ENCODE measurements around the gene C4BPA.

The C4BPA gene

GRCh38 chr1:207076181-207076955 lies 27.7 kb upstream of the C4BPA start:
- in situ Hi-C loops (cut with MboI; ENCODE audit: low sequenced_read_pairs), result loop anchor here (10.0 kb wide), 1 partner anchor 142 kb away; no protein-coding TSS in a partner anchor

- in situ Hi-C loops (cut with MboI; ENCODE audit: low sequenced_read_pairs), result loop anchor here (10.0 kb wide), 1 partner anchor 142 kb away; no protein-coding TSS in a partner anchor
These were observed 27.0 kb upstream of the C4BPA start for GRCh38 chr1:207077012-207077411.

DNA sequence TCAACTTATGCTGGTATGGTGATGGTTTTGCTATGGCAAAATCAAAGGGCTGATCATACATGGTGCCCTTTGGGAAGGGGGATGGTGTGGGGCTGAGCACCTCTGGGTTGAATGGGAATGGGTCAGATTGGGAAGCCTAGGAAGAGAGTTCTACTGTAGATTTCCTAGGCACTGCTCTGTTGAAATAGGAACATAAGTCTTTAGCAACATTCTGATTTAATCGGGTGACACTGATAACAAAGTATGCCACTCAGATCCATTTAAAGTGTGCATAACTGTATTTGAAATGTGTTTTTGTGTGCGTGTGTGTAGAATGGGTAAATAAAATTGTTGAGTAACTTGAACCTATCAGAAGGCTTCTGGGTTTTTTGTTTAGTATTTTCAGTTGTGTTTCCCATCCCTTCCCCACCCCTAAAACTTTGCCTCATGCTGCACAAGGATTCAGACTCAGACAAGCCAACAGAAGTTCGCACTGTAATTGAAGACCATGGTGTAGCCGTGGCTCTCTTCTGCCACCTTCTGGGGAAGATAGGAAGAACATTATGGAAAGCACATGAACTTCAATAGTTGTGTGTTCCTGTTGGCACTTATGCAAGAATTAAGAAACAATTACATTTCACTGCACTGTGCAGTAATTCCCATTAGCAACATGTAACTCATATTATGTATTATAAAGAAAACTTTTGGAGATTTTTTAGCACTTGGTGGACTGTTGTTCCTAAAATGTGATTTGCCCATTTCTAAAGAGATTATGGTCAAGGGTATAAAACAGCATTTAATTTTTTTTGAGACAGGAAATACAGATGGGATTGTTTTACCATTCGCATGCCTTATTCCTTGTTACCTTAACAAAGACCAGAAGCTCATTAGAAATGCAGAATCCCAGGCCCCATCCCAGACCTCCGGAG lies 26.3 kb upstream of the C4BPA start:
- in situ Hi-C loops (cut with MboI; ENCODE audit: low sequenced_read_pairs), result loop anchor here (10.0 kb wide), 1 partner anchor 143 kb away; no protein-coding TSS in a partner anchor

- in situ Hi-C loops (cut with MboI; ENCODE audit: low sequenced_read_pairs), result loop anchor here (10.0 kb wide), 1 partner anchor 144 kb away; no protein-coding TSS in a partner anchor
These were observed 25.4 kb upstream of the C4BPA start for GRCh38 chr1:207078578-207079132.

- in situ Hi-C loops (cut with MboI; ENCODE audit: low sequenced_read_pairs), result loop anchor here (10.0 kb wide), 2 partner anchors 145 to 325 kb away; no protein-coding TSS in a partner anchor
These were observed 24.3 kb upstream of the C4BPA start for GRCh38 chr1:207079706-207080241.

- in situ Hi-C loops (cut with MboI; ENCODE audit: low sequenced_read_pairs), result loop anchor here (10.0 kb wide), 1 partner anchor 324 kb away; no protein-coding TSS in a partner anchor
These were observed 22.9 kb upstream of the C4BPA start for GRCh38 chr1:207081088-207081487.

- in situ Hi-C loops (cut with MboI; ENCODE audit: low sequenced_read_pairs), result loop anchor here (10.0 kb wide), 1 partner anchor 323 kb away; no protein-coding TSS in a partner anchor
These were observed 22.2 kb upstream of the C4BPA start for GRCh38 chr1:207081806-207082205.

DNA sequence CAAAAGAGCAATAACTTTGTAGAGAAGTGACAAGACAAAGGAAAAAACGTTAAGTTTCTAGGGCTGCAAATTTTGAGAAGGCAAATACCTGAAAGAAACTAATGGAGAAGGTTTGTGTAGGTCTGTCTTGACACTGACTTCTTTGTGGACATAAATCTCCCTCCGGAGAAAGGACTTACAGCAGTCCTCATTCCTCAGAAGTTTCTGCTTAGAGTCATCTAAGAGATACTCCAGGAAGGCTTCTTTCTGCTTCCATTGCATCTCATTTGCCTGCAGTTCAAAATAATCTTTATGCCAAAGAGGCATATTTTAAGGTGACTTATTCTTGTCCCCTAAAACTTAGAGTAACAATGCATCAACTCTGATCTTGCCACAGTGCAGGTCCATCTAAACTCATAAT lies 19.8 kb upstream of the C4BPA start:
- in situ Hi-C loops (cut with MboI; ENCODE audit: low sequenced_read_pairs), result loop anchor here (10.0 kb wide), 1 partner anchor 321 kb away; no protein-coding TSS in a partner anchor

- in situ Hi-C loops (cut with MboI; ENCODE audit: low sequenced_read_pairs), result loop anchor here (10.0 kb wide), 1 partner anchor 320 kb away; no protein-coding TSS in a partner anchor
These were observed 19.3 kb upstream of the C4BPA start for GRCh38 chr1:207084701-207085180.

- in situ Hi-C loops (cut with MboI; ENCODE audit: low sequenced_read_pairs), result loop anchor here (10.0 kb wide), 1 partner anchor 319 kb away; no protein-coding TSS in a partner anchor
These were observed 18.1 kb upstream of the C4BPA start for GRCh38 chr1:207085887-207086286.

GRCh38 chr1:207088161-207088560 lies 15.9 kb upstream of the C4BPA start:
- in situ Hi-C loops (cut with MboI; ENCODE audit: low sequenced_read_pairs), result loop anchor here (10.0 kb wide), 1 partner anchor 317 kb away; no protein-coding TSS in a partner anchor

GRCh38 chr1:207088701-207089626 lies 15.1 kb upstream of the C4BPA start, which contains the start of gene C4BPB:
C4BPB (plus strand) TSS chr1:207088860; CDS start chr1:207089532, 672 bp downstream.
- in situ Hi-C loops (cut with MboI; ENCODE audit: low sequenced_read_pairs), result loop anchor here (10.0 kb wide), 1 partner anchor 316 kb away; no protein-coding TSS in a partner anchor

DNA sequence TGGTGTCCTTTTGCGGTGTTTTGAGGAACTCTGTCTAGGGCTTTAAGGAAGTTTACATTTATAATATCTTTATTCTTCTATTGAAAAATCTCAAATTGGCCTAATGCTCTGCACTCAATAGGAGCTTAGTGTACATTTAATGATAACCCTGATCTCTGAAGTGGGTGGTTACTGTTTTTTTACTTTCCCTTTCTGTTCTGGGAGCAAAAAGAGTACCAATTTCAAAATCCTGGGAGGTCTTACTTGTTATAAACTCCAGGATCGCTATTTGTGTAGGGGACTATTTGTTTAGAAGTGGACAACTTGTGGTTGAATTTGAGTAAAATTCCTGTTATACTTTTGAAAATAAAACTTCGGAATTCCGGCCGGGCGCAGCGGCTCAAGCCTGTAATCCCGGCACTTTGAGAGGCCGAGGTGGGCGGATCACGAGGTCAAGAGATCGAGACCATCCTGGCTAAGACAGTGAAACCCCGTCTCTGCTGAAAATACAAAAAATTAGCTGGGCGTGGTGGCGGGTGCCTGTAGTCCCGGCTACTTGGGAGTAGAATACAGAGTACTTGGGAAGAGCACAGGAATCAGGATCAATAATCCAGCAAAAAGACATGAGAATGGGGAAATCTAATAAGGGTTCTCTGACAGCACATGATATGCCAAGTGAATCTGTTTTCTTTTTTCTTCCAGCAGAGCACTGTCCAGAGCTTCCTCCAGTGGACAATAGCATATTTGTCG lies 14.2 kb upstream of the C4BPA start:
- in situ Hi-C loops (cut with MboI; ENCODE audit: low sequenced_read_pairs), result loop anchor here (10.0 kb wide), 1 partner anchor 315 kb away; no protein-coding TSS in a partner anchor

- in situ Hi-C loops (cut with MboI; ENCODE audit: low sequenced_read_pairs), result no loop called here
These were observed 12.7 kb upstream of the C4BPA start for GRCh38 chr1:207091200-207091908.

DNA sequence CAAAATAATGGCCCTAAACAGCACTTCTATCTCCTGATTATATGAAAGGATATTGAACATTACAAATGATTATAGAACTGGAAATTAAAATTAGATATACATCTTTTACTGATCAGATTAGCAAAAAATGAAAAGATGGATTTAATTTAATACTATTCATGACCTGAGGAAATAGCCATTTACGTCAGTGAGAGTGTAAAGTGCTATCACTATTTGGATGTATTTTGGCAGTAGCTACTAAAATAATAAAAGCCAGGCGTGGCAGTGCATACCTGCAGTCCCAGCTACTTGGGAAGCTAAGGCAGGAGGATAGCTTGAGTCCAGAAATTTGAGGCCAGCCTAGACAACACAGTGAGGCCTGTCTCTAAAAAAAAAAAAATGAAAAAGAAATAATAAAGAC lies 10.1 kb upstream of the C4BPA start:
- in situ Hi-C loops (cut with MboI; ENCODE audit: low sequenced_read_pairs), result no loop called here

- in situ Hi-C loops (cut with MboI; ENCODE audit: low sequenced_read_pairs), result no loop called here
These were observed 6.1 kb upstream of the C4BPA start for GRCh38 chr1:207097871-207098324.

DNA sequence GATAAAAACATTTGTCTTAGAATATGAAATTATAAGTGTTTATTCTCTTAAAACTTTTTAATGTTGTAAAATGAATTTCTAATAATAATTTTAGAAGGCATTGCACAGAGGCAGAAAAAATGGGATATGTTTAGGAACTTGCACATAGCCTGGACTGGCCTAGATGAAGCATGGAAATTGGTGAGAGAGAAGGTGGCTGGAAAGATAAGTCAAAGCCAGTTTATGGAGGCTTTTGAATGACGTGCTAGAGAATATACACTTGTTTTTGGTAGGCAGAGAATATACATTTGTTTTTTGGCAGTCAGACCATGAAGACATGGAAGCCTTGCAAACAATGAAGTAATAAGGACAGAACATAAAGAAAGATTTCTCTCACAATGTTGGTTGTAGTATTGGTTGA lies 2.3 kb upstream of the C4BPA start:
- in situ Hi-C loops (cut with MboI; ENCODE audit: low sequenced_read_pairs), result no loop called here

GRCh38 chr1:207102146-207102545 lies 1.9 kb upstream of the C4BPA start:
- in situ Hi-C loops (cut with MboI; ENCODE audit: low sequenced_read_pairs), result no loop called here

All from HL-60/S4 (cell line).